ENCODE measurements around the gene CRB2.

DNA sequence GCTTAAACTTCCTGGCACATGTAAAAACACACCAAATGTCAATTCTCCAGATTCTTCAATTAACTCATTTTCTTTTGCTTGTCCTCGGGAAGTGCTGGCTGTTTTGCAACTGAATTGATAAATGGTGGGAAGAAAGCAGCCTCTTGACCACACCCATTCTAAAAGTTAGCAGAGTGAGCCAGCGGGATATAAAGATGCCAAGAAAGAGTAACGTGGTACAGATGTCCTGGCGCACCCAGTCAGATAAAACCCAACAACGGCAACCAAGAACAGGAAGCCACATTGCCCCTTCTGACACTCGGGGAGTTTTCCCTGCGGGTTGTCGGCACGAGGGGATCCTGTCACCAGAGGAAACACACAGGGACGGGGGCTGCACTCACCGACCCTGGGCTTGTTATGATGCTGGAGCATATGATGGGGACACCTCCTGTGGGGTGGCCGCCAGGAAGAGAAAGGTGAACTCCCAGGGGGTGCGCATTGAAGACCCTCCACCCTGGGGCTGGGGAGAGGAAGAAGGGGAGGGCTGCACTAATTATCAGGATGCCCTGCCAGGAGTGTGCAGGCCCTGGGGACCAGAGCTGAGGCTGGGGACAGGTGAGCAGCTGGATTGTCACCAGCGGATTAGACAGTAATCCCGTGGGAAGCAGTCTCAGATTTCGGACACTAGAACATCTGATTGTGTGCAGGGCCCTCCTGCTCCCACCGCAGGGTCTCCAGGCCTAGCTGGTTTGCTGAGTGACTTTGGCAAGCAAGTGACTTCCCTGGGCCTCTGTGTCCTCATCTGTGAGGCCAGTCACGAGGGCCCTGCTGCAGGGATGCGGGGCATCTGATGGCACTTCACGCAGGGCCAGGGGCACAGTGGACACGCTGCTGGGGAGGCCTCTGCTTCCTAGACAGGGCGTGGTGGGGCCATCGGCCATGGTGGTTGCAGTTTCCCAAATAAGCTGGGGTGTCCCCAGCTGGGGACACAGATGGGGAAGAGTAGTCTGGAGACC lies 59.2 kb downstream of the CRB2 start:
- TF ChIP-seq, protein P1, sequence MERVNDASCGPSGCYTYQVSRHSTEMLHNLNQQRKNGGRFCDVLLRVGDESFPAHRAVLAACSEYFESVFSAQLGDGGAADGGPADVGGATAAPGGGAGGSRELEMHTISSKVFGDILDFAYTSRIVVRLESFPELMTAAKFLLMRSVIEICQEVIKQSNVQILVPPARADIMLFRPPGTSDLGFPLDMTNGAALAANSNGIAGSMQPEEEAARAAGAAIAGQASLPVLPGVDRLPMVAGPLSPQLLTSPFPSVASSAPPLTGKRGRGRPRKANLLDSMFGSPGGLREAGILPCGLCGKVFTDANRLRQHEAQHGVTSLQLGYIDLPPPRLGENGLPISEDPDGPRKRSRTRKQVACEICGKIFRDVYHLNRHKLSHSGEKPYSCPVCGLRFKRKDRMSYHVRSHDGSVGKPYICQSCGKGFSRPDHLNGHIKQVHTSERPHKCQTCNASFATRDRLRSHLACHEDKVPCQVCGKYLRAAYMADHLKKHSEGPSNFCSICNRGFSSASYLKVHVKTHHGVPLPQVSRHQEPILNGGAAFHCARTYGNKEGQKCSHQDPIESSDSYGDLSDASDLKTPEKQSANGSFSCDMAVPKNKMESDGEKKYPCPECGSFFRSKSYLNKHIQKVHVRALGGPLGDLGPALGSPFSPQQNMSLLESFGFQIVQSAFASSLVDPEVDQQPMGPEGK (CRISPR knock-in tag; IDR thresholded peaks at IDR 0.05; ENCODE audit: borderline replicate concordance) = no peak
- TF ChIP-seq PPARA (CRISPR knock-in tag; IDR thresholded peaks at IDR 0.05; ENCODE audit: borderline replicate concordance) = no peak
- no peak for TF ChIP-seq ZNF70 (CRISPR knock-in tag; IDR thresholded peaks at IDR 0.05)
- TF ChIP-seq, protein P2, sequence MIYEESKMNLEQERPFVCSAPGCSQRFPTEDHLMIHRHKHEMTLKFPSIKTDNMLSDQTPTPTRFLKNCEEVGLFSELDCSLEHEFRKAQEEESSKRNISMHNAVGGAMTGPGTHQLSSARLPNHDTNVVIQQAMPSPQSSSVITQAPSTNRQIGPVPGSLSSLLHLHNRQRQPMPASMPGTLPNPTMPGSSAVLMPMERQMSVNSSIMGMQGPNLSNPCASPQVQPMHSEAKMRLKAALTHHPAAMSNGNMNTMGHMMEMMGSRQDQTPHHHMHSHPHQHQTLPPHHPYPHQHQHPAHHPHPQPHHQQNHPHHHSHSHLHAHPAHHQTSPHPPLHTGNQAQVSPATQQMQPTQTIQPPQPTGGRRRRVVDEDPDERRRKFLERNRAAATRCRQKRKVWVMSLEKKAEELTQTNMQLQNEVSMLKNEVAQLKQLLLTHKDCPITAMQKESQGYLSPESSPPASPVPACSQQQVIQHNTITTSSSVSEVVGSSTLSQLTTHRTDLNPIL (CRISPR knock-in tag; IDR thresholded peaks at IDR 0.05; ENCODE audit: low read depth) = no peak
- TF ChIP-seq, protein P3, sequence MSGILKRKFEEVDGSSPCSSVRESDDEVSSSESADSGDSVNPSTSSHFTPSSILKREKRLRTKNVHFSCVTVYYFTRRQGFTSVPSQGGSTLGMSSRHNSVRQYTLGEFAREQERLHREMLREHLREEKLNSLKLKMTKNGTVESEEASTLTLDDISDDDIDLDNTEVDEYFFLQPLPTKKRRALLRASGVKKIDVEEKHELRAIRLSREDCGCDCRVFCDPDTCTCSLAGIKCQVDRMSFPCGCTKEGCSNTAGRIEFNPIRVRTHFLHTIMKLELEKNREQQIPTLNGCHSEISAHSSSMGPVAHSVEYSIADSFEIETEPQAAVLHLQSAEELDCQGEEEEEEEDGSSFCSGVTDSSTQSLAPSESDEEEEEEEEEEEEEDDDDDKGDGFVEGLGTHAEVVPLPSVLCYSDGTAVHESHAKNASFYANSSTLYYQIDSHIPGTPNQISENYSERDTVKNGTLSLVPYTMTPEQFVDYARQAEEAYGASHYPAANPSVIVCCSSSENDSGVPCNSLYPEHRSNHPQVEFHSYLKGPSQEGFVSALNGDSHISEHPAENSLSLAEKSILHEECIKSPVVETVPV (CRISPR knock-in tag; IDR thresholded peaks at IDR 0.05) = no peak
- no peak for TF ChIP-seq ZC3H10 (CRISPR knock-in tag; IDR thresholded peaks at IDR 0.05)
- TF ChIP-seq ZNF565 (CRISPR knock-in tag; conservative IDR thresholded peaks at IDR 0.05; ENCODE audit: low read depth) = no peak
- no peak for TF ChIP-seq BACH2 (CRISPR knock-in tag; IDR thresholded peaks at IDR 0.05; ENCODE audit: borderline replicate concordance)
- no peak for TF ChIP-seq TCF4 (CRISPR knock-in tag; IDR thresholded peaks at IDR 0.05; ENCODE audit: borderline replicate concordance)
- TF ChIP-seq, protein P4, sequence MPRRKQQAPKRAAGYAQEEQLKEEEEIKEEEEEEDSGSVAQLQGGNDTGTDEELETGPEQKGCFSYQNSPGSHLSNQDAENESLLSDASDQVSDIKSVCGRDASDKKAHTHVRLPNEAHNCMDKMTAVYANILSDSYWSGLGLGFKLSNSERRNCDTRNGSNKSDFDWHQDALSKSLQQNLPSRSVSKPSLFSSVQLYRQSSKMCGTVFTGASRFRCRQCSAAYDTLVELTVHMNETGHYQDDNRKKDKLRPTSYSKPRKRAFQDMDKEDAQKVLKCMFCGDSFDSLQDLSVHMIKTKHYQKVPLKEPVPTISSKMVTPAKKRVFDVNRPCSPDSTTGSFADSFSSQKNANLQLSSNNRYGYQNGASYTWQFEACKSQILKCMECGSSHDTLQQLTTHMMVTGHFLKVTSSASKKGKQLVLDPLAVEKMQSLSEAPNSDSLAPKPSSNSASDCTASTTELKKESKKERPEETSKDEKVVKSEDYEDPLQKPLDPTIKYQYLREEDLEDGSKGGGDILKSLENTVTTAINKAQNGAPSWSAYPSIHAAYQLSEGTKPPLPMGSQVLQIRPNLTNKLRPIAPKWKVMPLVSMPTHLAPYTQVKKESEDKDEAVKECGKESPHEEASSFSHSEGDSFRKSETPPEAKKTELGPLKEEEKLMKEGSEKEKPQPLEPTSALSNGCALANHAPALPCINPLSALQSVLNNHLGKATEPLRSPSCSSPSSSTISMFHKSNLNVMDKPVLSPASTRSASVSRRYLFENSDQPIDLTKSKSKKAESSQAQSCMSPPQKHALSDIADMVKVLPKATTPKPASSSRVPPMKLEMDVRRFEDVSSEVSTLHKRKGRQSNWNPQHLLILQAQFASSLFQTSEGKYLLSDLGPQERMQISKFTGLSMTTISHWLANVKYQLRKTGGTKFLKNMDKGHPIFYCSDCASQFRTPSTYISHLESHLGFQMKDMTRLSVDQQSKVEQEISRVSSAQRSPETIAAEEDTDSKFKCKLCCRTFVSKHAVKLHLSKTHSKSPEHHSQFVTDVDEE (CRISPR knock-in tag; IDR thresholded peaks at IDR 0.05) = no peak
